GM12878 (cell line): ENCODE results near the gene HSD17B1. TPM values are rescaled to one million over a fixed set of nuclear protein-coding genes. Genes with fewer than 3 reads are reported as not detected.

Source experiments
- ATAC-seq: fragments of 200-7000 bp; cut with Tn5 transposase; 3 replicates; pipeline ENCODE4 v1.9.1; 2020; ENCODE audit warnings: mild to moderate bottlenecking, moderate library complexity
- BruUV-seq: library from RNA; stranded (reverse); fragments of 400-500 nt; replicated peaks from 2 replicates; lab custom pipeline; 2021; lab: Mats Ljungman, UMichigan
- CTCF ChIA-PET: fragments of 300-600 bp; sonication (Branson Sonifier 250); formaldehyde crosslinking; extraction: SDS; loops from one replicate; lab custom pipeline; 2021; ENCODE audit warnings: inconsistent platforms; lab: Yijun Ruan, JAX
- POLR2A ChIA-PET: fragments of 350-600 bp; formaldehyde crosslinking; extraction: SDS; loops from one replicate; lab custom pipeline; 2021; ENCODE audit warnings: inconsistent platforms; lab: Charles Lee
- RAD21 ChIA-PET: fragments of 300-600 bp; sonication (Branson Sonifier 250); formaldehyde crosslinking; loops from one replicate; lab custom pipeline; 2023; ENCODE audit warnings: antibody characterized with exemption; ENCODE audit not compliant: unreplicated experiment; lab: Charles Lee
- SMC1A ChIA-PET: fragments of 300-600 bp; sonication (Branson Sonifier 250); formaldehyde crosslinking; loops from one replicate; lab custom pipeline; 2023; ENCODE audit not compliant: unreplicated experiment, uncharacterized antibody; lab: Charles Lee
- DNase-seq: peaks from one replicate; pipeline ENCODE4 v3.0.0-alpha.2; 2011; ENCODE audit warnings: low read depth, low spot score
- FAIRE-seq: peaks from 3 replicates; lab custom pipeline; 2011; peaks lifted over from hg19 to GRCh38; lab: Jason Lieb, UNC
- H2AFZ ChIP-seq: 2 replicates; pipeline ENCODE4 v1.6.0; 2011; ENCODE audit warnings: low read depth, low read length, control low read depth; ENCODE audit not compliant: control insufficient read depth
- H3K27ac ChIP-seq: 2 replicates; pipeline ENCODE4 v1.5.1; 2011; ENCODE audit warnings: control low read depth; ENCODE audit not compliant: control insufficient read depth, insufficient read depth
- H3K27me3 ChIP-seq, 2 experiments: replicated peaks in 1 of 2; 2 replicates each; pipeline versions ENCODE4 v1.6.0 to v1.6.1; 2011; ENCODE audit warnings: low read length in 1 of 2; ENCODE audit not compliant: control insufficient read depth in 2 of 2, insufficient read depth in 2 of 2
- H3K36me3 ChIP-seq, 2 experiments: 2 replicates each; pipeline ENCODE4 v1.5.1; 2011; ENCODE audit warnings: low read length in 1 of 2; ENCODE audit not compliant: control insufficient read depth in 2 of 2, insufficient read depth in 2 of 2
- H3K4me1 ChIP-seq: 2 replicates; pipeline ENCODE4 v1.6.1; 2011; ENCODE audit warnings: mild to moderate bottlenecking, low read length, moderate library complexity, mixed read lengths; ENCODE audit not compliant: control insufficient read depth, insufficient read depth
- H3K4me2 ChIP-seq: 2 replicates; pipeline ENCODE4 v1.6.0; 2011; ENCODE audit warnings: control low read depth; ENCODE audit not compliant: control insufficient read depth, insufficient read depth
- H3K4me3 ChIP-seq: fragments of 200-600 bp; sonication (generic); 2 replicates; pipeline ENCODE4 v1.5.1; 2016
- H3K79me2 ChIP-seq: 2 replicates; pipeline ENCODE4 v1.6.0; 2011; ENCODE audit warnings: low read length; ENCODE audit not compliant: control insufficient read depth, insufficient read depth
- H3K9ac ChIP-seq: 2 replicates; pipeline ENCODE4 v1.8.0; 2011; ENCODE audit warnings: low read length, control low read depth, mixed read lengths; ENCODE audit not compliant: control insufficient read depth, insufficient read depth
- H3K9me3 ChIP-seq: replicated peaks from 3 replicates; pipeline ENCODE4 v1.5.1; 2011; ENCODE audit warnings: mild to moderate bottlenecking, low read length; ENCODE audit not compliant: control insufficient read depth, insufficient read depth
- H4K20me1 ChIP-seq: 2 replicates; pipeline ENCODE4 v1.6.0; 2011; ENCODE audit not compliant: control insufficient read depth, insufficient read depth
- ATF3 ChIP-seq: IDR thresholded peaks from 2 replicates; pipeline ENCODE4 v1.6.1; 2011; ENCODE audit warnings: low read depth, mild to moderate bottlenecking, low read length, moderate library complexity, borderline replicate concordance; ENCODE audit errors: extremely low read depth
- ATF7 ChIP-seq: fragments of 450-650 bp; IDR thresholded peaks from 2 replicates; pipeline ENCODE4 v1.6.1; 2016; ENCODE audit warnings: low read depth, mild to moderate bottlenecking
- BHLHE40 ChIP-seq, 2 experiments: fragments of 450-650 bp in 1 of 2; IDR thresholded peaks; 2 replicates each; pipeline ENCODE4 v1.6.1; 2011 to 2017; ENCODE audit warnings: low read depth in 2 of 2, borderline replicate concordance in 1 of 2, improper control_type of control experiment in 1 of 2, low read length in 1 of 2, mild to moderate bottlenecking in 1 of 2
- DPF2 ChIP-seq: fragments of 450-650 bp; IDR thresholded peaks from 2 replicates; pipeline ENCODE4 v1.6.1; 2017; ENCODE audit warnings: mild to moderate bottlenecking
- GATAD2B ChIP-seq: fragments of 450-650 bp; conservative IDR thresholded peaks from 2 replicates; pipeline ENCODE4 v1.6.1; 2017; ENCODE audit warnings: low read depth, mild to moderate bottlenecking, moderate library complexity
- HSF1 ChIP-seq: fragments of 150-350 bp; IDR thresholded peaks from 2 replicates; pipeline ENCODE4 v1.6.1; 2014; ENCODE audit warnings: mild to moderate bottlenecking, low read depth, low read length
- JUND ChIP-seq: IDR thresholded peaks from 2 replicates; pipeline ENCODE4 v1.6.1; 2012; ENCODE audit warnings: low read depth, mild to moderate bottlenecking, low read length, improper control_type of control experiment, moderate library complexity
- KLF5 ChIP-seq: fragments of 450-650 bp; IDR thresholded peaks from 2 replicates; pipeline ENCODE4 v1.6.1; 2014; ENCODE audit warnings: mild to moderate bottlenecking; ENCODE audit not compliant: partially characterized antibody
- NR2C1 ChIP-seq: fragments of 450-650 bp; IDR thresholded peaks from 2 replicates; pipeline ENCODE4 v1.6.1; 2017; ENCODE audit warnings: antibody characterized with exemption, mild to moderate bottlenecking, moderate library complexity
- NR2F1 ChIP-seq: fragments of 450-650 bp; conservative IDR thresholded peaks from 2 replicates; pipeline ENCODE4 v1.6.1; 2017; ENCODE audit warnings: mild to moderate bottlenecking
- POLR2AphosphoS2 ChIP-seq: IDR thresholded peaks from 2 replicates; pipeline ENCODE4 v1.6.1; 2011; ENCODE audit warnings: low read depth, mild to moderate bottlenecking, low read length, improper control_type of control experiment, moderate library complexity
- POLR2AphosphoS5 ChIP-seq: IDR thresholded peaks from 2 replicates; pipeline ENCODE4 v1.6.1; 2011; ENCODE audit warnings: mild to moderate bottlenecking, low read length, inconsistent platforms
- RUNX3 ChIP-seq: IDR thresholded peaks from 2 replicates; pipeline ENCODE4 v1.6.1; 2012; ENCODE audit warnings: low read length, inconsistent platforms
- SIN3A ChIP-seq: IDR thresholded peaks from 2 replicates; pipeline ENCODE4 v1.6.1; 2012; ENCODE audit warnings: low read depth, low read length, improper control_type of control experiment
- SP1 ChIP-seq: IDR thresholded peaks from one replicate; pipeline ENCODE4 v1.6.1; 2011; ENCODE audit warnings: low read depth, low read length
- SPI1 ChIP-seq: IDR thresholded peaks from 2 replicates; pipeline ENCODE4 v1.6.1; 2011; ENCODE audit warnings: low read depth, mild to moderate bottlenecking, low read length, moderate library complexity, borderline replicate concordance; ENCODE audit not compliant: insufficient read depth
- TCF12 ChIP-seq: IDR thresholded peaks from 2 replicates; pipeline ENCODE4 v1.6.1; 2011; ENCODE audit warnings: low read depth, mild to moderate bottlenecking, low read length
- ZBED1 ChIP-seq: IDR thresholded peaks from 2 replicates; pipeline ENCODE4 v1.6.1; 2016; ENCODE audit warnings: borderline replicate concordance
- ZNF384 ChIP-seq: IDR thresholded peaks from 2 replicates; pipeline ENCODE4 v1.6.1; 2012; ENCODE audit warnings: low read depth, mild to moderate bottlenecking, low read length, improper control_type of control experiment, borderline replicate concordance
- WGBS: methylation state at CpG from one replicate; pipeline ENCODE4 v1.1.6; 2016; ENCODE audit warnings: low lambda C conversion rate; ENCODE audit not compliant: insufficient replicate concordance, insufficient coverage; ENCODE audit errors: missing lambda C conversion rate; 5-methylcytosine and 5-hydroxymethylcytosine counted together
- in situ Hi-C: fragments of 300-500 bp; cut with MboI; formaldehyde crosslinking; loops from 9 replicates; pipeline ENCODE4 v1.14.3; 2018; ENCODE audit warnings: mixed read lengths
- intact Hi-C: fragments of 100-400 bp; cut with micrococcal nuclease; formaldehyde crosslinking; loops from one replicate; pipeline ENCODE4 v1.14.2; 2022; ENCODE audit not compliant: unreplicated experiment
- polyA plus RNA-seq, 11 experiments: library from polyadenylated mRNA; depleted of rRNA in 4 of 11; unstranded in 6 of 11; stranded (reverse) in 5 of 11; fragments of >200 nt; fragmentation: Nextera tagmentation in 4 of 11; fragmentation: Illumina TruSeq in 1 of 11; extraction: Ambion mirVana in 4 of 11; extraction: Trizol in 1 of 11; gene quantifications; 1 replicate in 1 of 11; 2 replicates in 10 of 11; pipeline versions ENCODE4 v1.2.1 to v1.2.3, GENCODE V29; 2011 to 2016; ENCODE audit warnings: inconsistent platforms in 2 of 11, missing spikeins in 2 of 11, low read depth in 1 of 11
- total RNA-seq, 4 experiments: library from RNA; depleted of rRNA in 3 of 4; stranded (reverse); fragments of >200 nt in 3 of 4; fragmentation: Illumina TruSeq in 1 of 4; extraction: Trizol in 1 of 4; gene quantifications; 2 replicates each; pipeline versions ENCODE4 v1.2.1 to v1.2.3, GENCODE V29; 2013 to 2021
- TF ChIP-seq, protein P1 (sequence below): IDR thresholded peaks from 2 replicates; pipeline ENCODE4 v1.6.1; 2011; ENCODE audit warnings: borderline replicate concordance, low read depth, mild to moderate bottlenecking, moderate library complexity, mixed read lengths, low read length; ENCODE audit not compliant: insufficient read depth; ENCODE audit errors: extremely low read length

HSD17B1 gene
- total and polyA plus RNA-seq, 10 of the 15 experiments (the other 5 are each of a cell fraction or from before 2014, with no cell fraction given): 0.15 to 1.1 (median 0.42) TPM

DNA sequence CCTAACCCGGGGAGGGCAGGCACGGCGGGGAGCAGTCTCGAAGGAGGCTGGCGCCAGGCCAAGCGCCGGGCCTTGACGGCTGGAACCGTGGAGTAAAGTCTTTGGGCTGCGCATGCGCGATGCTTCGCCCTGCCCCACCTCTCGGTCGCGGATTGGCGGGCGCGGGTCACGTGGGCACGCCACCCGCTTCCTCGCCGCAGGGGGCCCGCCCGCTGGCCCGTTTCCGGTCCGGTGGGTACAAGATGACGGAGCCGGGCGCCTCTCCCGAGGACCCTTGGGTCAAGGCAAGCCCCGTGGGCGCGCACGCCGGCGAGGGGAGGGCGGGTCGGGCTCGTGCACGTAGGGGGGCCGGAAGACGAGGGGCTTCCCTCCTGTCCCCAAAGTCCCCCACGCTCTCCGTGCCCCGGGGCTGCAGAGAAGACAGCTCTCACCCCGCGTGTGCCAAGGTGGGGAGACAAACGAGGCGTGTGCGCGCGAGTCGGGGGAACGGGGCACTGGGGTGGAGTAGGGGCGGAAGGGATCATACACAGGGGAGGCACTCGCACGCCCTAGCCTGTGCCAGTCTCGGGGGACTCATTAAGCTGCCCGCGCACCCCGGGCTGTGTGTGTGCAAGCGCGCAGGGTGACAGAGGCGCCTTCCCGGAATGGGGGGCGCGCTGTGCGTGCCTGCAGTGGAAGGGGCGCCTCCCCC, 14.3 kb downstream of the HSD17B1 start, which contains the start of gene MLX:
Gene MLX, plus strand, starts transcription at position 218 of the 691 bp plus-strand sequence. Its CDS starts 25 bp downstream, at position 243.
- peaks cover 41% of the 10 kb centered on the region for H3K79me2 ChIP-seq
- SMC1A ChIA-PET: interaction anchor here (1.0 to 1.8 kb wide), 4 partner anchors 10 to 197 kb away, joined by 4 to 13 read pairs (median 5); partner anchors contain the start of genes NAGLU and PSMC3IP
- TSS peak; percentile 40 for BruUV-seq
- 0 out of 2 replicates have a peak, but pooled peaks have one; percentile 25 for TF ChIP-seq NR2C1
- peak; percentile 54; the same call in 1 of the 2 replicates for TF ChIP-seq POLR2AphosphoS5
- TF ChIP-seq HSF1: no peak
- 0 out of 2 replicates have a peak, but pooled peaks have one; percentile 19 for TF ChIP-seq POLR2AphosphoS2
- peak; percentile 84 for TF ChIP-seq NR2F1
- TF ChIP-seq SPI1: no peak
- peak; percentile 35; the same call in 1 of the 2 replicates for TF ChIP-seq RUNX3
- TF ChIP-seq ATF3: peak; percentile 92; the same call in 1 of the 2 replicates
- TF ChIP-seq TCF12: 0 out of 2 replicates have a peak, but pooled peaks have one; percentile 4
- TF ChIP-seq ZBED1: no peak; the same call in 1 of the 2 replicates
- TF ChIP-seq DPF2: peak; percentile 56; the same call in 1 of the 2 replicates
- TF ChIP-seq ATF7: no peak
- TF ChIP-seq BHLHE40 (IDR thresholded peaks at IDR 0.05; ENCODE audit: borderline replicate concordance in 1 of 2, low read depth in 2 of 2, low read length in 1 of 2): peak; percentile 49 to 89; a peak in 3 of 4 replicates
- TF ChIP-seq SP1: peak; percentile 68
- TF ChIP-seq, protein P1, sequence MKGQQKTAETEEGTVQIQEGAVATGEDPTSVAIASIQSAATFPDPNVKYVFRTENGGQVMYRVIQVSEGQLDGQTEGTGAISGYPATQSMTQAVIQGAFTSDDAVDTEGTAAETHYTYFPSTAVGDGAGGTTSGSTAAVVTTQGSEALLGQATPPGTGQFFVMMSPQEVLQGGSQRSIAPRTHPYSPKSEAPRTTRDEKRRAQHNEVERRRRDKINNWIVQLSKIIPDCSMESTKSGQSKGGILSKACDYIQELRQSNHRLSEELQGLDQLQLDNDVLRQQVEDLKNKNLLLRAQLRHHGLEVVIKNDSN: peak; percentile 99
- TF ChIP-seq KLF5: no peak
- TF ChIP-seq SIN3A: peak; percentile 60; the same call in 1 of the 2 replicates
- peak; percentile 44; the same call in 1 of the 2 replicates for TF ChIP-seq GATAD2B
- no peak for TF ChIP-seq JUND
- TF ChIP-seq ZNF384: no peak

More for the DNA sequence above, 14.3 kb downstream of the HSD17B1 start, which contains the start of gene MLX:
- H3K9me3 ChIP-seq: no peaks in the 10 kb centered on the region
- H3K9ac ChIP-seq: peak within 1 kb of the TSS; percentile 85
- peak within 1 kb of the TSS; percentile 96 for H3K4me3 ChIP-seq
- peak within 1 kb of the TSS; percentile 98 for H3K4me2 ChIP-seq
- ChIA-PET POLR2A (interaction anchor here (0.5 to 2.6 kb wide), 10 partner anchors 11 to 1503 kb away, joined by 3 to 14 read pairs (median 4); partner anchors contain the start of gene PSMC3IP), RAD21 (interaction anchor here (0.7 to 1.9 kb wide), 7 partner anchors 11 to 196 kb away, joined by 3 to 14 read pairs (median 3); partner anchors contain the start of genes PSMC3IP and TUBG1), CTCF (interaction anchor here (0.7 to 2.4 kb wide), 6 partner anchors 10 to 197 kb away, joined by 3 to 23 read pairs (median 6); partner anchors contain the start of gene PSMC3IP)
- peaks cover 27 to 30% of the 10 kb centered on the region in 2 experiments; a peak in 3 of 4 replicates for H3K36me3 ChIP-seq
- H4K20me1 ChIP-seq: no peaks in the 10 kb centered on the region
- ATAC-seq (peak; percentile 90), FAIRE-seq (peak; percentile 92), DNase-seq (peak; percentile 68)
- in situ Hi-C loops (no loop called here), intact Hi-C loops (no loop called here)
- H3K4me1 ChIP-seq: peaks cover 17% of the 10 kb centered on the region
- H3K27ac ChIP-seq: peak within 1 kb of the TSS; percentile 68
- H3K27me3 ChIP-seq: no peaks in the 10 kb centered on the region
- WGBS: under 1% methylated on average over 62 of the region's 72 CpGs
- peak within 1 kb of the TSS; percentile 70 for H2AFZ ChIP-seq
